Hepatocyte (in vitro differentiated cells): ENCODE data around the gene ATP6V1G2. TPM values are rescaled to one million over a fixed set of nuclear protein-coding genes. Genes with fewer than 3 reads are reported as not detected.

Experiments
- DNase-seq: peaks from one replicate; pipeline ENCODE4 v3.0.0-alpha.2; 2016; ENCODE audit warnings: low spot score
- H2AFZ ChIP-seq: fragments of 200-600 bp; sonication (generic); 2 replicates; pipeline ENCODE4 v1.6.0; 2016; ENCODE audit warnings: antibody characterized with exemption, mild to moderate bottlenecking
- H3K27ac ChIP-seq: fragments of 200-600 bp; sonication (generic); 2 replicates; pipeline ENCODE4 v1.5.1; 2016; ENCODE audit warnings: mild to moderate bottlenecking
- H3K27me3 ChIP-seq: fragments of 200-600 bp; sonication (generic); 2 replicates; pipeline ENCODE4 v1.6.1; 2016
- H3K36me3 ChIP-seq: fragments of 200-600 bp; sonication (generic); replicated peaks from 2 replicates; pipeline ENCODE4 v1.5.1; 2016; ENCODE audit warnings: low read depth; ENCODE audit not compliant: insufficient read depth
- H3K4me1 ChIP-seq: fragments of 200-600 bp; sonication (generic); 2 replicates; pipeline ENCODE4 v1.5.1; 2016; ENCODE audit warnings: mild to moderate bottlenecking, moderate library complexity; ENCODE audit not compliant: insufficient read depth
- H3K4me2 ChIP-seq: fragments of 200-600 bp; sonication (generic); 2 replicates; pipeline ENCODE4 v1.6.0; 2016
- H3K4me3 ChIP-seq: fragments of 200-600 bp; sonication (generic); 2 replicates; pipeline ENCODE4 v1.5.1; 2016; ENCODE audit warnings: mild to moderate bottlenecking
- H3K79me2 ChIP-seq: fragments of 200-600 bp; sonication (generic); 2 replicates; pipeline ENCODE4 v1.6.0; 2017; ENCODE audit warnings: mild to moderate bottlenecking
- H3K9me2 ChIP-seq: fragments of 200-600 bp; sonication (generic); replicated peaks from 2 replicates; pipeline ENCODE4 v1.6.0; 2017; ENCODE audit warnings: mild to moderate bottlenecking; ENCODE audit not compliant: insufficient read depth
- H3K9me3 ChIP-seq: fragments of 200-600 bp; sonication (generic); 2 replicates; pipeline ENCODE4 v1.5.1; 2016; ENCODE audit warnings: low read depth, mild to moderate bottlenecking
- H4K20me1 ChIP-seq: fragments of 200-600 bp; sonication (generic); 2 replicates; pipeline ENCODE4 v1.6.0; 2016; ENCODE audit warnings: mild to moderate bottlenecking; ENCODE audit not compliant: insufficient read depth, poor library complexity, severe bottlenecking
- EZH2 ChIP-seq: fragments of 200-600 bp; sonication (generic); IDR thresholded peaks from 2 replicates; pipeline ENCODE4 v1.6.1; 2016; ENCODE audit warnings: antibody characterized with exemption, mild to moderate bottlenecking, borderline replicate concordance
- EZH2phosphoT487 ChIP-seq: fragments of 200-600 bp; sonication (generic); IDR thresholded peaks from one replicate; pipeline ENCODE4 v1.6.1; 2018; ENCODE audit warnings: antibody characterized with exemption, mild to moderate bottlenecking, low read depth, moderate library complexity; ENCODE audit not compliant: unreplicated experiment, severe bottlenecking
- WGBS: methylation state at CpG from one replicate; pipeline ENCODE4 v1.1.6; 2016; ENCODE audit warnings: low lambda C conversion rate; ENCODE audit errors: missing lambda C conversion rate; 5-methylcytosine and 5-hydroxymethylcytosine counted together
- polyA plus RNA-seq: library from polyadenylated mRNA; unstranded; fragments of >200 nt; fragmentation: Nextera tagmentation; extraction: Ambion mirVana; gene quantifications from 2 replicates; pipeline ENCODE4 v1.2.1, GENCODE V29; 2016
- total RNA-seq: library from RNA; depleted of rRNA; stranded (reverse); fragments of >200 nt; gene quantifications from 2 replicates; pipeline ENCODE4 v1.2.3, GENCODE V29; 2014
- TF ChIP-seq, protein P1 (sequence below): fragments of 200-600 bp; sonication (generic); IDR thresholded peaks from 2 replicates; pipeline ENCODE4 v1.5.1; 2016; ENCODE audit warnings: antibody characterized with exemption, mild to moderate bottlenecking; ENCODE audit not compliant: poor library complexity

ATP6V1G2 gene
- total and polyA plus RNA-seq, 2 experiments from 2014 or later: 0.63 to 0.73 TPM

DNA sequence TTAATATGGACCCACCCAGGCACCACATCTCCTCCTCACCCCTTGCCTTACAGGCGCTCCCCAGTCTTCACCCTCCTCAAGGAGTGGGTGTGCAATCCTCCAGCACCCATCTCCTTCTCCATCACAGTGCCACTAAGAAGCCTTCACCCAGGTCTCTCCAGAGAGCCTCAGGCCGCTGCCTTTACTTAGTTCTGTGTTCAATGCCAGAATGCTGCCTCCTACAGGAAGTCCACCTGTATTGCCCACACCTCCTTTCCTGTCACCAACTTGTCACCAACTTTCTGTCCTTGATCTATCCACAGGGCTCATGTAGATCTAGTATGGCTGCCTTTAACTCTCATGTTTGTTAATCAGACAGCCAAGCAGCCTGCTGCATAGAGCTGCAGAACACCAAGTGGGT lies 39.1 kb upstream of the ATP6V1G2 start:
- H3K9me2 ChIP-seq: no peaks in the 10 kb centered on the region
- H3K9me3 ChIP-seq: no peaks in the 10 kb centered on the region
- no peak overlapping the region for H3K4me2 ChIP-seq
- no peaks in the 10 kb centered on the region for H3K79me2 ChIP-seq
- DNase-seq: no peak
- no peaks in the 10 kb centered on the region for H4K20me1 ChIP-seq
- H2AFZ ChIP-seq: no peak overlapping the region
- no peak overlapping the region for H3K4me3 ChIP-seq
- H3K4me1 ChIP-seq: peaks cover 2% of the 10 kb centered on the region
- WGBS: 65% methylated on average over 2 of the region's 2 CpGs
- H3K27me3 ChIP-seq: no peaks in the 10 kb centered on the region
- H3K27ac ChIP-seq: no peak overlapping the region
- TF ChIP-seq EZH2phosphoT487 (no peak), EZH2 (no peak)
- TF ChIP-seq, protein P1, sequence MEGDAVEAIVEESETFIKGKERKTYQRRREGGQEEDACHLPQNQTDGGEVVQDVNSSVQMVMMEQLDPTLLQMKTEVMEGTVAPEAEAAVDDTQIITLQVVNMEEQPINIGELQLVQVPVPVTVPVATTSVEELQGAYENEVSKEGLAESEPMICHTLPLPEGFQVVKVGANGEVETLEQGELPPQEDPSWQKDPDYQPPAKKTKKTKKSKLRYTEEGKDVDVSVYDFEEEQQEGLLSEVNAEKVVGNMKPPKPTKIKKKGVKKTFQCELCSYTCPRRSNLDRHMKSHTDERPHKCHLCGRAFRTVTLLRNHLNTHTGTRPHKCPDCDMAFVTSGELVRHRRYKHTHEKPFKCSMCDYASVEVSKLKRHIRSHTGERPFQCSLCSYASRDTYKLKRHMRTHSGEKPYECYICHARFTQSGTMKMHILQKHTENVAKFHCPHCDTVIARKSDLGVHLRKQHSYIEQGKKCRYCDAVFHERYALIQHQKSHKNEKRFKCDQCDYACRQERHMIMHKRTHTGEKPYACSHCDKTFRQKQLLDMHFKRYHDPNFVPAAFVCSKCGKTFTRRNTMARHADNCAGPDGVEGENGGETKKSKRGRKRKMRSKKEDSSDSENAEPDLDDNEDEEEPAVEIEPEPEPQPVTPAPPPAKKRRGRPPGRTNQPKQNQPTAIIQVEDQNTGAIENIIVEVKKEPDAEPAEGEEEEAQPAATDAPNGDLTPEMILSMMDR: no peak
- H3K36me3 ChIP-seq: no peaks in the 10 kb centered on the region

DNA sequence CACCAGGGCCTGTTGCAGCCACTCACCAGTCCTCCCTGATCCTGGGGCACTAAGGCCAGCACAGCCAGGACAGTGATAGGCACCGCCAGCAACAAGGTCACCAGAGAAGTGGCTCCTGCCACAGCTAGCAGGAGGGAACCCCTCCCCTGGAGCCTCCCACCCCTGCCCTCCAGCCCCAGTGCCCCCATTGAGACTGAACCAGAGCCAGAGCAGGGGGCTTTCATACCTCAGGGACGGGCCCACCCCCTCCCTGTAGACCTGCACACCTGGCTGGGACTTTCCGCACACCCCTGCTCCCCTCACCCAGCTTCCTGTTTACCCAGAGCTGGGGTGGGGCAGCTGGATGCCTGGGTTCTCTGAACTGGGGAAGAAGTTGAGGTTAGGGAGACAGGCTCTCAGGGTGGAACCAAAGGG lies 35.8 kb upstream of the ATP6V1G2 start, which contains the start of gene LTB:
LTB (minus strand) TSS at position 195 of the 414 bp plus-strand sequence; CDS start at position 188, 7 bp downstream.
- Histone ChIP-seq H3K9me2 (no peaks in the 10 kb centered on the region), H3K4me2 (peak within 1 kb of the TSS; percentile 95), H2AFZ (peak within 1 kb of the TSS; percentile 94), H3K27ac (peak within 1 kb of the TSS; percentile 88), H3K27me3 (no peaks in the 10 kb centered on the region), H3K4me1 (peaks cover 2% of the 10 kb centered on the region), H3K4me3 (peak within 1 kb of the TSS; percentile 91), H4K20me1 (no peaks in the 10 kb centered on the region), H3K9me3 (no peaks in the 10 kb centered on the region), H3K36me3 (no peaks in the 10 kb centered on the region), H3K79me2 (no peaks in the 10 kb centered on the region)
- TF ChIP-seq EZH2phosphoT487: no peak
- TF ChIP-seq, protein P1: no peak
- no peak for TF ChIP-seq EZH2
- WGBS: 83% methylated on average over 3 of the region's 3 CpGs
- no peak for DNase-seq

DNA sequence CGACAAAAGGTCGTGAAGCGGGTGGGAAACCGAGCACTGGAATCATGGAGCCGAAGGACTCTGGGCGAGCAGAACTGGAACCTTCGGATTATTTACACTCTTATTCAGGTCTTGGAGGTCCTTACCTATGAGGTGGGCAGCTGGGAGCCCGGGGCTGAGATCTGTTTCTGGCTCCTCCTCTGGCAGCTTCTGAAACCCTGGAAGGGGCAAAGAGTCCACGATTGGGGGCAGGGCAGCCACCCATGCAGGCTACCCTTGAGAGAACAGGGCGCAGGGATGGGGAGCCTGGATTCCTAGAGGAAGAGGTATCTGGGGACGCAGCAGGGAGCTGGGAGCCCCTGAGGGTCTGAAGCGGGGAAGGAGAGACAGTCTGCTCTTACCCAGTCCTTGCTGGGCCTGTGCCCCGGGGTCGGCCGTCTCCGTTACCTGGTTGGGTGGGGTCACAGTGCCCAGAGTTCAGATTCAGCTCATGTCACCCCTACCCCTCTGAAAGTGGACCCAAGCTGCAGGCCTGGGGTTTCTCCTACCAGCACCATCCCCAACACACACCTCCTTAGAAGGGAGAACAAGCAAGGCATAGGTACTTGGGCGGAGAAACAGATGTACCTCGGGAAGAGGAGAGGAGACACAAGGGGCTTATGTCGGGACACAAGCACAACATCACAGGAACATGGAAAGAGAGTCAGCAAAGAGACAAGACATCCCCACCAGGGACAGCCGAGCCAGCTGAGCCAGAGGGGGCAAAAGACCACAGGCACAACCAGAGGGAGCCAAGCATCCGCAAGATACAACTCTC lies 35.2 kb upstream of the ATP6V1G2 start:
- peak; percentile 38 for DNase-seq
- no peaks in the 10 kb centered on the region for H3K9me2 ChIP-seq
- H2AFZ ChIP-seq: peak overlapping the region; percentile 94
- H3K36me3 ChIP-seq: no peaks in the 10 kb centered on the region
- H3K9me3 ChIP-seq: no peaks in the 10 kb centered on the region
- no peaks in the 10 kb centered on the region for H3K27me3 ChIP-seq
- no peak for TF ChIP-seq EZH2
- no peak for TF ChIP-seq EZH2phosphoT487
- TF ChIP-seq, protein P1: no peak
- peak overlapping the region; percentile 95 for H3K4me2 ChIP-seq
- 51% methylated on average over 13 of the region's 21 CpGs for WGBS
- H3K4me1 ChIP-seq: peaks cover 2% of the 10 kb centered on the region
- H3K27ac ChIP-seq: peak overlapping the region; percentile 88
- no peaks in the 10 kb centered on the region for H4K20me1 ChIP-seq
- peak overlapping the region; percentile 91 for H3K4me3 ChIP-seq
- no peaks in the 10 kb centered on the region for H3K79me2 ChIP-seq
